Mucosa of descending colon (tissue), 3 donors: ENCODE measurements around the gene CYP2F1. TPM values are rescaled to one million over a fixed set of nuclear protein-coding genes. Genes with fewer than 3 reads are reported as not detected.
"Not testable (repeated sequence)": the region's sequence is repeated elsewhere in the genome, so short reads cannot be mapped to it uniquely, and the experiment has no call there.

Source experiments
- ATAC-seq: fragments of 200-7000 bp; cut with Tn5 transposase; one replicate; pipeline ENCODE4 v1.9.1; 2020; ENCODE audit warnings: mild to moderate bottlenecking, moderate library complexity
- DNase-seq, 3 donors: peaks; one replicate each; pipeline ENCODE4 v3.0.0-alpha.2; 2020
- H3K36me3 ChIP-seq: fragments of 200-600 bp; one replicate; pipeline ENCODE4 v1.8.0; 2021; ENCODE audit warnings: low read depth, mild to moderate bottlenecking
- H3K4me1 ChIP-seq: fragments of 200-600 bp; one replicate; pipeline ENCODE4 v1.8.0; 2021; ENCODE audit warnings: low read depth, mild to moderate bottlenecking
- H3K4me3 ChIP-seq: fragments of 200-600 bp; one replicate; pipeline ENCODE4 v1.8.0; 2021; ENCODE audit warnings: mild to moderate bottlenecking
- H3K9me3 ChIP-seq: fragments of 200-600 bp; one replicate; pipeline ENCODE4 v1.8.0; 2021; ENCODE audit warnings: mild to moderate bottlenecking
- CTCF ChIP-seq: fragments of 200-600 bp; IDR thresholded peaks from one replicate; pipeline ENCODE4 v1.8.0; 2022; ENCODE audit warnings: antibody characterized with exemption, mild to moderate bottlenecking
- intact Hi-C, 2 donors: fragments of 100-400 bp; cut with DNase I in 1 of 2; cut with micrococcal nuclease in 1 of 2; formaldehyde crosslinking; loops; one replicate each; pipeline versions ENCODE4 v1.11.0 to v1.11.1; 2022; cut with DNase I, micrococcal nuclease
- total RNA-seq, 3 donors: library from RNA; stranded (reverse); fragmentation: NEBNext Ultra II Directional in 2 of 3; extraction: Animal tissue kit (Norgen Biotek cat#: 25700) in 2 of 3; gene quantifications; one replicate each; pipeline versions ENCODE4 v1.2.1 to v1.2.4, GENCODE V29; 2021 to 2023
- donor health status: DM: no; HTN: no; CAD: no; lungs with moderate emphysema.
- donor health status: DM: no; HTN: no; CAD: no.
- donor health status: DM: no; HTN: yes; CAD: no.

Gene CYP2F1
- total RNA-seq, 3 donors from 2014 or later, result not detected

- ATAC-seq (no peak), DNase-seq (no peak)
- Histone ChIP-seq H3K9me3 (no peaks in the 10 kb centered on the region), H3K4me3 (no peak overlapping the region), H3K4me1 (peaks cover 3% of the 10 kb centered on the region), H3K36me3 (no peaks in the 10 kb centered on the region)
- intact Hi-C loops, result no loop called here
- TF ChIP-seq CTCF, result no peak
Measured at GRCh38 chr19:41133260-41133659, 19.0 kb downstream of the CYP2F1 start.

GRCh38 chr19:41134616-41135015 lies 20.4 kb downstream of the CYP2F1 start:
- no peak for DNase-seq
- intact Hi-C loops, result no loop called here
- no peaks in the 10 kb centered on the region for H3K36me3 ChIP-seq
- H3K9me3 ChIP-seq, result no peaks in the 10 kb centered on the region
- H3K4me3 ChIP-seq, result no peak overlapping the region
- ATAC-seq, result no peak
- peaks cover 3% of the 10 kb centered on the region for H3K4me1 ChIP-seq
- TF ChIP-seq CTCF, result no peak

GRCh38 chr19:41135390-41136384 lies 21.5 kb downstream of the CYP2F1 start:
- ATAC-seq, result peak; percentile 96
- H3K4me1 ChIP-seq, H3K36me3 ChIP-seq, intact Hi-C loops, H3K9me3 ChIP-seq: not testable (repeated sequence)
- DNase-seq, result peak; percentile 73 to 84 (median 81)
- peak overlapping the region; percentile 11 for H3K4me3 ChIP-seq

GRCh38 chr19:41136636-41137455 lies 22.6 kb downstream of the CYP2F1 start:
- no peak for ATAC-seq
- TF ChIP-seq CTCF, result no peak
- H3K36me3 ChIP-seq, result no peaks in the 10 kb centered on the region
- H3K4me1 ChIP-seq, result peaks cover 3% of the 10 kb centered on the region
- no peak overlapping the region for H3K4me3 ChIP-seq
- DNase-seq, result no peak
- H3K9me3 ChIP-seq, result no peaks in the 10 kb centered on the region
- intact Hi-C loops, result no loop called here

GRCh38 chr19:41144403-41144802 lies 30.2 kb downstream of the CYP2F1 start:
- intact Hi-C loops, result loop anchor here in 1 of 2 donors (10.0 kb wide), 1 partner anchor 170 kb away; no protein-coding TSS in a partner anchor
- peak; percentile 60 for TF ChIP-seq CTCF
- H3K9me3 ChIP-seq, result no peaks in the 10 kb centered on the region
- no peak overlapping the region for H3K4me3 ChIP-seq
- no peaks in the 10 kb centered on the region for H3K4me1 ChIP-seq
- no peaks in the 10 kb centered on the region for H3K36me3 ChIP-seq
- ATAC-seq, result peak; percentile 98
- peak; percentile 70 to 99 (median 86) for DNase-seq
